Measurements from ENCODE around the gene ZNF160.

The ZNF160 gene

DNA sequence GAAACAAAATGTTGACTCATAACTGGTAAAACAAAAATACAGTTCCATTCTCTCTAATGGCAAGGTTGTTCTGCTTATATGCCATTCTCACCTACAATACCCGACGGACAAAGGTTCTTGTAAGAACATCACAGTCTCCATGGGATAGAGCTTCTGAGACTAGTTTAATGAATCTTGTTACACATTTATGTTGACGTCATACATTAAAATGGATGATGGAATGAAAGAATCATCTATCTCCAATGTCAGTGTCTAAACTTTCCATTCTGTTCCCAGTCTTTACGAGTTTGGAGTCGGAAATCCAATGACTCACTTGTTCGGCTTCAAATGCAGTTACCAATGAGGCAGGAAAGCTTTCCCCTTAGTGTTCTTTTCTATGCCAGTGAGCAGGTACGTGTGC is 17.7 kb downstream of the ZNF160 start:
- Histone ChIP-seq H3K27ac (no peak overlapping the region), H3K36me3 (peaks cover 78% of the 10 kb centered on the region)
- no peak for TF ChIP-seq CTCF (IDR thresholded peaks at IDR 0.05)

DNA sequence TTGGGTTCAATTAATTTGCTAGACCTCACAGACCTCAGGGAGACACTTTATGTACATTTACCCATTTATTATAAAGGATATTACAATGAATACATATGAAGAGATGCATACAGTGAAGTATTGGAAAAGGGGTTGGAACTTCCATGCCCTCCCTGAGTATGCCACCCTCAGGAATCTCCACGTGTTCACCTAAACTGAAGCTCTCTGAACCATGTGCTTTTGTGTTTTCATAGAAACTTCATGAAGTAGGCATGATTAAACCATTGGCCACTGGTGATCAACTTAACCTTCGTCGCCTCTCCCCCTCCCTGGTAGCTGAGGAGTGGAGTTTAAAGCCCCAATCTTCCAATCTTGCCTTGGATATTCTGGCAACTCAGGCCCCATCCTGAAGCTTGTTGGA is 20.3 kb downstream of the ZNF160 start:
- no peak overlapping the region for H3K4me3 ChIP-seq (ENCODE audit: low read depth in 1 of 2, low read length in 1 of 2)
- no peak for TF ChIP-seq CTCF (IDR thresholded peaks at IDR 0.05)
- no peak overlapping the region for H3K27ac ChIP-seq
- H3K4me1 ChIP-seq (ENCODE audit: control insufficient read depth in 1 of 2, insufficient read depth in 1 of 2, low read depth in 1 of 2, low read length in 1 of 2): no peaks in the 10 kb centered on the region
- H3K9me3 ChIP-seq: peaks cover 11% of the 10 kb centered on the region
- no peaks in the 10 kb centered on the region for H3K27me3 ChIP-seq
- H3K36me3 ChIP-seq: peaks cover 55% of the 10 kb centered on the region

More for the DNA sequence above, 17.7 kb downstream of the ZNF160 start:
- Histone ChIP-seq H3K9me3 (no peaks in the 10 kb centered on the region), H3K27me3 (no peaks in the 10 kb centered on the region), H3K4me3 (ENCODE audit: low read depth in 1 of 2, low read length in 1 of 2) (no peak overlapping the region), H3K4me1 (ENCODE audit: control insufficient read depth in 1 of 2, insufficient read depth in 1 of 2, low read depth in 1 of 2, low read length in 1 of 2) (no peaks in the 10 kb centered on the region)

DNA sequence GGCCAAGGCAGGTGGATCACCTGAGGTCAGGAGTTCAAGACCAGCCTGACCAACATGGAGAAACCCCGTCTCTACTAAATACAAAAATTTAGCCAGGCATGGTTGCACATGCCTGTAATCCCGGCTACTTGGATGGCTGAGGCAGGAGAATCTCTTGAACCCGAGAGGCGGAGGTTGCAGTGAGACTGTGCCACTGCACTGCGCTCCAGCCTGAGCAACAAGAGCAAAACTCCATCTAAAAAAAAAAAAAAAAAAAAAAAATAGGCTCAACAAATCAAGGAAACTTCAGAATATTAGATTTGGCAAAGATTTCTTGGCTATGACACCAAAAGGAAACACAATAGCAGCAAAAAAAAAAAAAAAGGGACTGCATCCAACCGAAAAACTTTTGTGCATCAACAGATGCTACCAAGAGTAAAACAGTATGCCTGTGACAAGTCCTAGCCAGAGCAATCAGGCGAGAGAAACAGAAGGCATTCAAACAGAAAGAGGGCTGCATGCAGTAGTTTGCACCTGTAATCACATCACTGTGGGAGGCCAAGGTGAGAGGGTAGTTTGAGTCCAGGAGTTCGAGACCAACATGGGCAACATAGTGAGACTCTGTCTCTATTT is 23.8 kb downstream of the ZNF160 start:
- Histone ChIP-seq H3K9me3 (peaks cover 32% of the 10 kb centered on the region), H3K27ac (no peak overlapping the region), H3K4me1 (ENCODE audit: control insufficient read depth in 1 of 2, insufficient read depth in 1 of 2, low read depth in 1 of 2, low read length in 1 of 2) (no peaks in the 10 kb centered on the region), H3K4me3 (ENCODE audit: low read depth in 1 of 2, low read length in 1 of 2) (no peak overlapping the region), H3K27me3 (no peaks in the 10 kb centered on the region), H3K36me3 (peaks cover 32% of the 10 kb centered on the region)
- TF ChIP-seq CTCF (IDR thresholded peaks at IDR 0.05): no peak

GRCh38 chr19:53078668-53079067 is 24.6 kb downstream of the ZNF160 start:
- Histone ChIP-seq H3K27me3 (no peaks in the 10 kb centered on the region), H3K27ac (no peak overlapping the region), H3K4me1 (ENCODE audit: control insufficient read depth in 1 of 2, insufficient read depth in 1 of 2, low read depth in 1 of 2, low read length in 1 of 2) (no peaks in the 10 kb centered on the region), H3K4me3 (ENCODE audit: low read depth in 1 of 2, low read length in 1 of 2) (no peak overlapping the region), H3K9me3 (peaks cover 38% of the 10 kb centered on the region), H3K36me3 (peaks cover 32% of the 10 kb centered on the region)
- TF ChIP-seq CTCF (IDR thresholded peaks at IDR 0.05): no peak

- no peaks in the 10 kb centered on the region for H3K27me3 ChIP-seq
- H3K4me1 ChIP-seq (ENCODE audit: control insufficient read depth in 1 of 2, insufficient read depth in 1 of 2, low read depth in 1 of 2, low read length in 1 of 2): no peaks in the 10 kb centered on the region
- no peak for TF ChIP-seq CTCF (IDR thresholded peaks at IDR 0.05)
- peaks cover 45% of the 10 kb centered on the region for H3K9me3 ChIP-seq
- peaks cover 34% of the 10 kb centered on the region for H3K36me3 ChIP-seq
- H3K27ac ChIP-seq: no peak overlapping the region
- no peak overlapping the region for H3K4me3 ChIP-seq (ENCODE audit: low read depth in 1 of 2, low read length in 1 of 2)
Observed at GRCh38 chr19:53076984-53077383, 26.2 kb downstream of the ZNF160 start.
